NCI-H1436 (cell line): Measurements from ENCODE around the gene CARHSP1.
"Not testable (repeated sequence)": the region's sequence is repeated elsewhere in the genome, so short reads cannot be mapped to it uniquely, and the experiment has no call there.

Source experiments
- DNase-seq: peaks from one replicate; lab custom pipeline; 2025; lab: John Stamatoyannopoulos, UW

The CARHSP1 gene

GRCh38 chr16:8854298-8854948, 14.4 kb downstream of the CARHSP1 start:
- no peak for DNase-seq

GRCh38 chr16:8853611-8854010, 15.2 kb downstream of the CARHSP1 start:
- no peak for DNase-seq

GRCh38 chr16:8853150-8853549, 15.7 kb downstream of the CARHSP1 start:
- DNase-seq: no peak

GRCh38 chr16:8852534-8852933, 16.3 kb downstream of the CARHSP1 start:
- DNase-seq: no peak

GRCh38 chr16:8851761-8852403, 16.9 kb downstream of the CARHSP1 start:
- no peak for DNase-seq

GRCh38 chr16:8850279-8850885, 18.4 kb downstream of the CARHSP1 start:
- DNase-seq: no peak

GRCh38 chr16:8849411-8850011, 19.3 kb downstream of the CARHSP1 start:
- DNase-seq: no peak

- no peak for DNase-seq
Observed at GRCh38 chr16:8848939-8849391, 19.8 kb downstream of the CARHSP1 start.

GRCh38 chr16:8848231-8848938, 20.4 kb downstream of the CARHSP1 start:
- DNase-seq: no peak

- no peak for DNase-seq
Observed at GRCh38 chr16:8847623-8848022, 21.2 kb downstream of the CARHSP1 start.

GRCh38 chr16:8847145-8847544, 21.7 kb downstream of the CARHSP1 start:
- no peak for DNase-seq

- DNase-seq: no peak
Observed at GRCh38 chr16:8846401-8846932, 22.3 kb downstream of the CARHSP1 start.

GRCh38 chr16:8845699-8846298, 23.0 kb downstream of the CARHSP1 start:
- no peak for DNase-seq

GRCh38 chr16:8843296-8843695, 25.5 kb downstream of the CARHSP1 start:
- not testable (repeated sequence) for DNase-seq

GRCh38 chr16:8842016-8842415, 26.8 kb downstream of the CARHSP1 start:
- DNase-seq: not testable (repeated sequence)

- not testable (repeated sequence) for DNase-seq
Observed at GRCh38 chr16:8837594-8837993, 31.2 kb downstream of the CARHSP1 start.

- DNase-seq: not testable (repeated sequence)
Observed at GRCh38 chr16:8836797-8837196, 32.0 kb downstream of the CARHSP1 start.

GRCh38 chr16:8832717-8833105, 36.1 kb downstream of the CARHSP1 start:
- DNase-seq: no peak

- no peak for DNase-seq
Observed at GRCh38 chr16:8831871-8832716, 36.7 kb downstream of the CARHSP1 start.

- no peak for DNase-seq
Observed at GRCh38 chr16:8831450-8831849, 37.4 kb downstream of the CARHSP1 start.
